SHP77 treated with DMSO at 0.1 percent for 48 hours (cell line): Measurements from ENCODE around the gene IP6K1.
"Not testable (repeated sequence)": the region's sequence is repeated elsewhere in the genome, so short reads cannot be mapped to it uniquely, and the experiment has no call there.

Source experiments
- DNase-seq: peaks from one replicate; lab custom pipeline; 2025; lab: John Stamatoyannopoulos, UW

Gene IP6K1

DNA sequence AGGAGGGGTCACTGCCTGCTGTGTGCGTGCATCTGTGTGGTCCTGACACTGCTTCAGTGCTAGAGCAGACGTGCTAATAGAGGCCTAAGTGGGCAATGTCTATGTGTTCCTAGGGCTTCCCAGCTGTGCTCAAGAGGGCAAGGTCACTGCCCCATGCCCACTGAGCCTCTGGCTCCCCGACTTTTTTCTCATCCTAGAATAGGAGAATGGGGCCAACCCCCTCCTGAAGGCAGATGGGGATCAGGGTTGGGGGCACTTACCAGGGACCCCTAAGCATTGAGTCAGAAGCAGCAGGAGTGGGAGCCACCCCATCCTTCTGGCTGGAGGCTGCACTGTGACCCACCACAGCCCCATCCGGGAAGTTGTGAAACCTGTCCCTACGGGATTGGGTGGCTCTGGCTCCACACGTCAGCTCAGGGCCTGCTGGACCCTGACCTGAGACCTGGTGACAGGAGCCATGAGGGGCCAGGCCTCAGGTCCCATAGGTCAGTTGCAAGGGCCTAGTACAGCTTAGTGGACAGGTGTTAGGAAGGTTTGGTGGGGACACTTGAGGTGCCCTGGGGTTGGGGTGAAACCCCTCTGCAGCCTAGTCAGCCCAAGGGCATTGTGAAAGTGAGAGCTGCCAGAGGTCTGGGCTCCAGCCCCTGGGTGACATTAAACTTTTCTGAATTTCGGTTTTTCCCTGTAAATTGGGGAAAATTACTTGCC lies 97.8 kb downstream of the IP6K1 start:
- not testable (repeated sequence) for DNase-seq

DNA sequence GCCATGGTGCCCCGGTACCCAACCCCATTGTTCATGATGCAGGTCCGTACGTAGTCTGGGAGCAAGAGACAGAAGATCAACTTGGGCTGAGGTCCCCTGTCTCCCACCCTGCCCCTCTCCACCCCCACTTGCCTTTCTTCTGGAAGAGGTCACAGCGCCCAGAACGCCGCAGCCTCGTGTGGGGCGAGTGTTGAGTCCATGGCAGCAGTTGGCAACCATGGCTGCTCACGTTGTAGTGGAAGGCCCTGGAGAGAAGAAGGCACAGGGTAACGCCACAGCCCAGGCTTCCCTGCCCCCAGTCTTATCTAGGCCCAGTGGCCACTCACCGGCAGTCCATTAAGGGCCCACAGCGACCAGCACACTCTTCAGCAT lies 98.9 kb downstream of the IP6K1 start:
- DNase-seq = not testable (repeated sequence)

DNA sequence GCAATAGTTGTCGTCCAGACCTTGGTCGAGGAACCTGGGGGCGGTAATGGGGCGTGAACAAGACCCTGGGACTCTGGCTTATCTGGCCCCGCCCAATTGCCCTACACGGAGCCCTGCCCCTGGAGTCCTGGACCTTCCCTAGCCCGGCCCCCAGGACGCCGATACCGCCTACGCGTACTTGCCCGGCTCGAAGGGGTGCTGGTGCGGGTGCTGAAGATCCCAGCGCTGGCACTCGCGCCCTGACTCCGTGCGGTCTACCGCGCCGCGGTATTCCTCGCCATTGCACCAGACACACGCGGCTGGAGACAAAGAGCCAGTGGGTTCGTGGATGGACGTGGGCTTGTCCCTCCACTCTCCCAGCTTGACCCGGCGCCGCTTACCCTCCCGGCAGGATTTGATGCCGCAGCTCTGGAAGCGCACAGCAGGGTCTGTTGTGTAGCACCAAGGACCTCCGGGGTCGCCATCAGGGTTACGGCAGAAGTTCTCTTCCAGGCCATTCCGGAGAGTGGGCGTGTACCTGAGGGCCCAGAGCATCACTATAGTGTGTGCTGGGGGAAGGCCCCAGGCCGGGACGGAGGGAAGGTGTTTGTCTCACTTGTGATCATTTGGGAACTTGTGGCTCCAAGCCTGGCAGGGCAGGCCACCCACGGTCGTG lies 99.4 kb downstream of the IP6K1 start:
- not testable (repeated sequence) for DNase-seq

DNA sequence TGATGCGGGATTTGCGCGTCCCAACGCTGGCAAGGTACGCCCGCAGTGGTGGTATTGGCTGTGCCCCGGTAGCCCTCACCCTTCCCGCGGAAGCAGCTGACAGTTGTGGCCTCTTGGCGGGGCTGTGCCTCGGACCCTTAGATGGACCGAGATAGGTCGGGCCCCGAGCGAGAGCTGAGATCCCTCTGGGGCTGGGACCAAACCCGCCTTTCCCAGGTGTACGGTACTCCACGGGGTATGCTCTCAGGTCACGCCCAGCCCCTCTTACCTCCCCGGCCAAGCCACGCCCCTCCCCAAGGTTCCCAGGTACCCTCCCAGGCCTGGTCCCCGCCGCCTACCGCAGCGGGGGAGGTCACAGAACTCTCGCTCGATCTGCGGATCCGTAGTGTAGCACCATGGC lies 100.0 kb downstream of the IP6K1 start:
- DNase-seq = not testable (repeated sequence)

DNA sequence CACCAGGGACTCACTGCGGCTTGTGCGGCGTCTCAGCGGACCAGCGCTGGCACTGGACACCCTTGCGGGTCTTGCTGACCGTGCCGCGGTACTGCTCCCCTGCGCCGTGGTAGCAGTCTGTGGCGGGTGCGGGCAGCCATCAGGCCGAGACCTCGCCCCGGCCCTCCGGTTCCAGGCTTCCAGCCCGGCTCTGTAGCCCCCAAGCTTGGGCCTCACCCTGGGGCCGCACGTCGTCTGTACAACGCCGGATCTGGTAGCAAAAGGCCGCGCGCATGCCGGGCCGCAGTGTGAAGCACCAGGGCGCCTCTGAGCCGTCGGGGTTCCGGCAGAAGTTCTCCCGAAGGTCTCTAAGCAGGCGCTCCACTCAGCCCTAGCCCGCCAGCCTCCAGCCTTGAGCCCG lies 100.5 kb downstream of the IP6K1 start:
- DNase-seq = not testable (repeated sequence)

DNA sequence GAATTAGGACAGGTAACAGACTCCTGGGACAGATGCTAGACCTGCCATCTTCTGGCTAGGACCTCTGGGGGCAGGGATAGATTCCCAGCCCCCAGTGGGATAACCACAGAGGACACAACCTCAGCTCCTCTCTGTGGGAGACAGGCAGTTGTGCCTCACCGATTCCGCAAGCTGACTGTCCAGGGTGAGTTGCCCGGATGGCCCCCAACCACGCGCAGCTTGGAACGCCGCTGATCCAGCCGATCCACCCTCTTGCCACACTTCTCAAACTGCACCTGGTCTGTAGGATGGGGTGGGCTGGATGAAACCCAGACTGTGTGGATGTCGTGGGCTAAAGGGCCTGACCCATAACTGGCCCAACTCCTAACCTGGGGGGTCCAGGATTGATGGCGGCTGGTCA lies 101.2 kb downstream of the IP6K1 start:
- DNase-seq = not testable (repeated sequence)

DNA sequence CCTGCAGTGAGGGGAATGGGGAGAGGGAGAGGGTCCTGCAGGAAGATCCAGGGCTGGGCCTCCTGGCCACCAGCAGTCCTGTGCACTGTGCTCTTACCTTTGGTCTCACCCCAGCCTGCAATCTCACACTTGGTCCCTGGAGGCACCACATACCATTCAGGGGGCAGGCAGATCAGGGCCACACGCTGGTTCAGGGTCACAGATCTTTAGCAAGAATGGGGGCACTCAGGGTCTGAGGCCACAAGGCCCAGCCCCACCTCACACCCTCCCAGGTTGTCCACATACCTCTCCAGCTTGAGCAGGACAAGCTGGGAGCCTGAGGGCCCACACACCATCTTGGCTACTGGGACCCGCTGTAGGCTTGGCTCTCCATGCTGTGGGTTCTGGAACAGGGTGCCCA lies 101.9 kb downstream of the IP6K1 start:
- not testable (repeated sequence) for DNase-seq

DNA sequence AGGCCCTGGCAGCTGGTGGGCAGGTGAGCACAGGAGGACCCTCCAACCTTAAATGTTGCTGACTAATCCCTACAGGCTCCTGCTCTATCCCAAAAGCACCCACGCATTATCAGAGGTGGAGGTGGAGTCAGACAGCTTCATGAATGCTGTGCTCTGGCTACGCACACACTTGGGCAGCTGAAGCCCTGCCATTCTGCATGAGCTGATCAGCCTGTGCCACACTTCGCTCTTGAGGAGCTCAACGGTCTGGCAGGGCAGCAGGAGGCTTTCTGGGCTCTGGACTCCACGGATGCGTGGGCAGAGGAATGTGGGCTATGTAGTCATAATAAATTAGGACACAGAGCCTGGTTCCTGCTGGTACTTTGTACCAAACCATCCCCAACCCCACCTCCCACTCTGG lies 103.2 kb downstream of the IP6K1 start:
- DNase-seq = no peak

DNA sequence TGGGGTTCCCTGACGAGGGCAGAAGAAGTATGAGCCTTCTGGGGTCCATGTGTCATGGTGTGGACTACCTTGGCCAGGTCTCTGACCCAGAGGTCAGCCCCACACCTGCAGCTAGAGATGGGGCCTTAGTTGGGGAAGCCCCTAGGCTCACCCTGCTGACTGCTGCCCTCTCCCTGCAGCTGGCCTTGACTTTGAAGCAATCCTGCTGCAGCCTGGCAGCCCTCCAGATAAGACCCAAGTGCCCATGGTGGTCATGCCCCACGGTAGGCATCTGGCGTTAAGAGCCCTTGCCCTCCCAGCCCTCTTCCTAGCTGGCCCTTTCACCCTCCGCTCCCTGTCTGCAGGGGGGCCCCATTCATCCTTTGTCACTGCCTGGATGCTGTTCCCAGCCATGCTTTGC lies 104.8 kb downstream of the IP6K1 start:
- DNase-seq = no peak

DNA sequence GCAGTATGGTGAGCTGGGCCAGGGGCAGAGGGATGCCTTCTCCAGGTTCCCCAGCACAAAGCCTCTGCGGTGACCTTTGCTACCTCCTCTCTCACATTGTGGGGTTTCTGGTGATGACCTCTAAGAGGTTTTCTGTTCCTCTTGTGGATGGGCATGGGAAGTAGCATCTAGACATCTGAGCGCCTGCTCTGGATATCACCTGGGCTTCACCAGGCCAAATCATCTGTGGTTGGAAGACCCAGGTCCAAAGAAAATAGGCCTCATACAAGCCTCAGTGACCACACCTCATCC lies 105.2 kb downstream of the IP6K1 start:
- DNase-seq = no peak

DNA sequence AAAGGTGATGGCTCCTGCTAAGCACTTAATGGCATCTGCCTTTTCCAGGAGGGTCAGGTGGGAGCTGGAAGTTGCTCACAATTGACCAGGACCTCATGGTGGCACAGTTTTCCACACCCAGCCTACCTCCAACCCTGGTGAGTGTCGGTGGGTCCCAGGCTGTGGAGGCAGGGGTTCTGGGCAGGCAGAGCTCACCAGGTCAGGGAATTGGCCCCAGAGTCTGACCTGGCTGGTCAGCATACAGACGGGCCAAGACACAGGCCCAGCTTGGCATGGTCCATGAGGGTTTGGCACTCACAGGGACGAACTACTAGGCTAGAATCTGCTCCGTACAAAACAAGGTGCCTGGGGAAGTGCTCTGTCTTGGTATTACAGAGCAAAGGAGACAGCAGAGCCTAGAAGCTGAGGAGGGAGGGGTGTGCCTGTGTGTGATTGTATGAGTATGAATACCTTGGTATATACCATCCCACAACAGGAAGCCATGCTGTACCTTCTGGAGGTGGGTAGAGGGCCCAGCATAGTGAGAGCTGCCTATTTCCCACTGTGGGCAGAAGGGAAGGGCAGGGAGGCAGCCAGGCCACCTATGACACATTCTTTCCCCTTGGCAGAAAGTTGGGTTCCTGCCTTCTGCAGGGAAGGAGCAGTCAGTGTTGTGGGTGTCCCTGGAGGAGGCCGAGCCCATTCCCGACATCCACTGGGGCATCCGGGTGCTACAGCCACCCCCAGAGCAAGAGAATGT lies 105.7 kb downstream of the IP6K1 start:
- no peak for DNase-seq

DNA sequence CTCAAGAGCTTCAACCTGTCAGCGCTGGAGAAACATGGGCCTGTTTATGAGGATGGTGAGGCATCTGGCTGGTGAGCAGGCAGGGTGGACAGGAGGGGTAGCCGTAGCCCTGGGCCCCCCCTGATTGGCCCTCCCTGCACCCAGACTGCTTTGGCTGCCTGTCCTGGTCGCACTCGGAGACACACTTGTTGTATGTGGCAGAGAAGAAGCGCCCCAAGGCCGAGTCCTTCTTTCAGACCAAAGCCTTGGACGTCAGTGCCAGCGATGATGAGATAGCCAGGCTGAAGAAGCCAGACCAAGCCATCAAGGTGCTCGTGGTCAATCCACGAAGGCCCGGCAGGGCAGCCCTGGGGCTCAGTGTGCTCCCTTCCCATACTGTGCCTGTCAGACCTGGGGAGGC lies 110.4 kb downstream of the IP6K1 start:
- no peak for DNase-seq

DNA sequence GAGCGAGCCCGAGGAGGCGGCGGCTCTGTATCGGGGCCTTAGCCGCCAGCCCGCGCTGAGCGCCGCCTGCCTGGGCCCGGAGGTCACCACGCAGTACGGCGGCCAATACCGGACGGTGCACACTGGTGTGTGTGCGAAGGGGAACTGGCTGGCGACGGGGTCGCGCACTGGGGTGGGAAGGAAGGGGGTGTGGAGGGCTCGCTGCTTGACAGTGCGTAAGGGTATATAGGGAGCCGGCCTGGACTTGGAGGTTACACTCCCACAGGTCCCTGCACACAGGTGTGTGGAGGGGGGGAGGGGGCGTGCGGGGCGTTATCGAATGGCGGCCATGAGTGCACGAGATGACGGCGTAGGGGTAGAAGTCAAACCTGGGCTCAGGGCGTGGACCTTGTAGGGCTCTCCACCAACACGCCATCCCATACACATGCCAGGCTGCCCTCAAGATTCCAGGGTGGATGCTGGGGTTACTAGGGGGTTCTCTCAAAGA lies 111.8 kb downstream of the IP6K1 start:
- no peak for DNase-seq
